Inferior parietal cortex (tissue), 1 donor: ENCODE measurements around the gene ST6GAL1.
A peak's percentile ranks its signal among the peaks of the same experiment; 100 is the strongest.

ENCODE experiments used
- DNase-seq: peaks from one replicate; pipeline ENCODE4 v3.0.0-alpha.2; 2016; ENCODE audit errors: extremely low spot score

The ST6GAL1 gene

GRCh38 chr3:187107989-187108388, 177.7 kb downstream of the ST6GAL1 start:
- DNase-seq = no peak

DNA sequence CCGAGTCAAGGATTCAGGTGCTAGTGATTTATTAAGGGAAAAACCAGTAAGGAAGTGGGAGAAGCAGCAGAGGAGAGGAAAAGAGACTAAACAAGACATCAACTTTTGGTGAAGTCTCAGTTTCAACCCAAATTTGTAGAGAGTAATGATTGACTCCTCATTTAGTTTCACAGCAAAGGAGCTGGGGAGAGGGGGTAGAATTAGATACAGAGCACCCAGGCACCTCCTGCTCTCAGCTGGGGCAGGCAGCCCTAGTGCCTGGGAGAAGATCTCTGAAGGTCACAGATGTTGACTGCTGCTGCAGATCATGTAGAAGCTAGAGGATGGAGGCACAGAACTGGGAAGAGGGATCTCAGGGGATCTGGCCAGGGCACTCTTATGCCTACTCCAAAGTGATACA, 179.8 kb downstream of the ST6GAL1 start:
- DNase-seq = no peak

DNA sequence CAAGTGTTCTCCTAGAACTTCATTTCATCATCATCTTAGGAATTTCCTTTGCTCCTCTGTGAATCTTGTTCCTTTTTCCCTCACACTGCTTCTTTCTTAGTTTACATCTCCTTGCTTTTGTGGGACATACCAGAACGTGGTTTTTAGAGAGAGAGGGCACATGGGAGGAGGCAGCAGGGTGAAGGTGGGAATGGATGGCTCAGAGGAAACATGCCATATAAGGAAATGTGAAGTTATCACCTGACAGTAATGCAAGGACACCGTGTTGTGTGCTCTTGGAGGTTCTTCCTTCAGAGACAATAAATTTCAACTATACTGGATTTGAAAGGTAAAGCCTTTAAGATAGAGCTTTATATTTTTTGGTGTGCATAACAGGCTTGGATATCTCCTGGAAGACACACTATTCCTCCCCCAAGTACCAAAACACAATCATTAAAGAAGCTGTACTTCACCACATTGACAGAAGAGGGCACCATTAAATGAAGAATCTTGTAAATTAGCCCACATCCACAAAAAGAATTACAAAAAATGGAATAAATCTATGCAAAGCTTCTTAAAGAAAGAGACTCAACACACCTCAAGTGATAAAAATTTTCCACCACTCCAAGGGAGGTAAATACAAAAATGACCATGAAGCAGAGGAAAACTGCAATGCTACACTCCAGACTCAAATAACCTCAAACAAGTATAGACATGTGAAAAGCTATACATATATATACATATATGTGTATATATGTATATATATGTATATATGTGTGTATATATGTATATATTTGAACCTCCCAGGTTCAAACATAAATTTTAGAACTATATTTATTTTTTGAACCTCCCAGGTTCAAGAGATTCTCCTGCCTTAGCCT, 182.8 kb downstream of the ST6GAL1 start:
- peak; percentile 42 for DNase-seq

GRCh38 chr3:187114511-187114910, 184.2 kb downstream of the ST6GAL1 start:
- DNase-seq = no peak

DNA sequence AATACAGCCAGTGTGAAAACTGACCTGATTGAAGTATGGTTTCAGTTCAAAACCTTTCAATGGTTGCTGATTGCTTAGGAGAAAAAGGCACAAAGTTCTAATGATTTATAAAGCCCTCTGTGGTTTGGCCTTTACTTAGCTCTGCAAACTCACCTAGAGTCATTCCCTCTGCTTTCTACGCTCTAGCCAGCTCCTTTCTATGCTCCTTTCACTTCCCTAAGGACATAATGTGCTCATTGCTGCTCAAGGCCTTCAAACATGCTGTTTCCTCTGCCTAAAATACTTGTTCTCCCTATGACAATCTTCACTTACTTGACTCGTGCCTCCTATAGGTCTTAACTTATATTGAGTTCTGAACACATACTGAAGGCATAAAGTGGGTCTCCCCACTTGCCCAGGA, 190.0 kb downstream of the ST6GAL1 start:
- no peak for DNase-seq

DNA sequence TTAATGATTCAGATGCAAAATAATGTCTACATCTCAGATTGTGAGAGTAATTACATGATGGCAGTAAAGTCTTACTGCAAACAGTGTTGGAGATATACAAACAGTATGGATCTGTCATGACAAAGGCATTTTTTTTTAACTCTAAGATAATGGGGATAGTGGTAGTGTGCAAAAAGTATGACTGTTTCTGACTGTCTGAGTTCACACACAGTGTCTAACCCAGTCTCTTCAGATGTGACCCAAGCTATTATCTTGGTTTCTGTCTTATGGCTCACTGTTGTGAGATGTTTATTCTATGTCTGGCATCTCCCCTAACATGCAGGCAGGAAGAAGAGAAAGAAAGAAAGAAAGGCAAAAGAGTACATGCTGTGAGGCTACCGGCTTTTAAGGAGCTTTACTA, 191.9 kb downstream of the ST6GAL1 start:
- no peak for DNase-seq

GRCh38 chr3:187125319-187126031, 195.1 kb downstream of the ST6GAL1 start:
- no peak for DNase-seq
